ENCODE data around the gene FARS2.

- no peak for TF ChIP-seq POLR2A (IDR thresholded peaks at IDR 0.05; ENCODE audit: low read depth, low read length)
- TF ChIP-seq CTCF (IDR thresholded peaks at IDR 0.05; ENCODE audit: extremely low read depth in 1 of 2, insufficient read depth in 1 of 2, low read depth in 1 of 2, low read length in 2 of 2) = no peak
- TF ChIP-seq POLR2AphosphoS5 (IDR thresholded peaks at IDR 0.05; ENCODE audit: insufficient read depth, low read depth, low read length) = no peak
- no peak for TF ChIP-seq FOS (IDR thresholded peaks at IDR 0.05; ENCODE audit: borderline replicate concordance, insufficient read depth, low read length)
Measured at GRCh38 chr6:5529733-5530132, 268.4 kb downstream of the FARS2 start.
